Hippocampal formation (tissue), 2 donors: ENCODE results near the gene MBOAT7.
A peak's percentile ranks its signal among the peaks of the same experiment; 100 is the strongest.
"Not testable (repeated sequence)": the region's sequence is repeated elsewhere in the genome, so short reads cannot be mapped to it uniquely, and the experiment has no call there.

ENCODE experiments used
- DNase-seq, 2 donors: peaks; one replicate each; lab custom pipeline; 2025; lab: John Stamatoyannopoulos, UW

Gene MBOAT7

DNA sequence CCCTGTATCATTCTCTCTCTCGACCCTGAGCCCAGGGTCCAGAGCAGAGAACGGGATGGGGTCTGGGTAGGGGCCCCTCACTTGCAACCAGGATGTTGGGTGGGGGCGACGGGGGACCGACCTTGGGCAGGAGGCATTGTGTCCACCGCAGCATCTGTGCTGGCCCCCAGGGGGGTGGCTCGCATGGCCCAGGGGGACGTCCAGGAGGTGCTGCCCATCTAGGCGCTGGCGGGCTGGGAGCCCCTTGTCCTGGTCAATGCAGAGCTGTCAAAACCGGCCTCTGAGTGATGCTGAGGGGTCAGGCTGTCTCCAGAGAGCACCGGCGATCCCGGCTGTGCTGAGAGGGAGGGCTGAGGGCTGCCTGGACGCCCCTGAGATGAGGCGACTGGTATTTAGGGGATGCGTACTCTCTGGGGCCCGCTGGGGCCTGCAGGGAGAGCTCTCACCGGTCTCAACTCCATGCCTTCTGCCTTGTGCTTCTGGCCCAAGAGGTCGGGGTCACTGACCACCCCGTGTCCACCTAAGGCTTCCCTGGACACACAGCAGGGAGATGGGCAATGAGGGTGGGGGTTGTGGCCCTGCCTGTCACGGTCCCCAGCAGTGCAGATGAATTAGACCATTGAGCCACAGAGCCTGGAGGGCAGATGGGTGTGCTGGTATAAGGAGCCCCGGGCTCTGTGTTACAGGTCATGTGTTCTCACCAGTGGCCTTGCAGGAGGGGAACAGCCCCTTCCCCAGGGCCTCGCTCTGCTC lies 19.9 kb upstream of the MBOAT7 start:
- no peak for DNase-seq

DNA sequence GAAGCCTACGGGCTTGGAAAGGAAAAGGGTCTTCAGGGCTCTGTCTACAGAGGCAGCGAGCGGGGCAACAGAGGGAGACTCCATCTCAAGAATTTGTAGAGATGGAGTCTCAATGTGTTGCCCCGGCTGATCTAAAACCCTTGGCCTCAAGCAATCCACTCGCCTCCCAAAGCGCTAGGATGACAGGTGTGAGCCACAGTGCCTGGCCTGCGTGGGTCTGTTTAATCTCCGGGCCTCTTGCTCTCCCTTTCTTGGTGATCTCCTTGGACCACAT lies 19.3 kb upstream of the MBOAT7 start:
- DNase-seq = no peak

DNA sequence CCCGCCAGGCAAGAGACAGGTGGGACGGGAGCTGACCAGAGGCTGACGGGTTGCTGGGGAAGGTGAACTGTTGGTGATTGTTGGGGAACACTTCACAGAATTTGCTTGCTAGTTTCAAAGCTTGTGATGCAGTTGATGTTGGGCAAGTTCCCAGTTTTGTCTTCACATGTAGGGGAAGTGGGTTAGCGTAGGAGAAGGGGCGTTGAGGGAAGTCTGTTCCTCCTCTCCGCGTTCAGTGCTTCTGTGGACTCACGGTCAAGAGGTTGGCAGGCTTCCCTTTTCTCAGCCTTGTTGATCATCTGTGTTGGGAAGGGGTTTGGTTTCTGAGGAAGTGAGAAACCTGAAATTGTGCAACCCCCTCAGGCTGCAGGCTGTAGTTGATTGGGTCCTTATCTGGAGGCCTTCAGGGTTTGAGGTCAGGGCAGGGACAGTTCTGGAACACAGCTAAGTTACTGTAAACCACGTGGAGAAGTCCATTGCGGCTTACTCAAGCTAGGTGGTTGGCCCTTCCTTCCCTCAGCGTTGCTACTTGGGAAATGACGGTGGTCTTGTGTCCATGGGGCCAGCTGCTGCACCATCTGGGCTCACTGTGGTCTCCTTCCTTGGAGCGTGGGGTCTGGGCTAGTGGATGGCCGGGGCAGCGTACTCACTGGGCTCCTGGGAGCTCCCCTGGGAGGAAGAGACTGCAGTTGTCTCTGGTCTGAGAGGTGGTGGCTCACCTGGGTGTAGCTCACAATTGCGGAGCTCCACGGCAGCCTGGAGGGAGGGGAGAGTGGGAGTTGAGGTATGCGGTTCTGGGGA lies 18.8 kb upstream of the MBOAT7 start:
- peak; percentile 48 to 51 for DNase-seq

- DNase-seq = no peak
Observed at GRCh38 chr19:54207676-54207982, 18.2 kb upstream of the MBOAT7 start.

DNA sequence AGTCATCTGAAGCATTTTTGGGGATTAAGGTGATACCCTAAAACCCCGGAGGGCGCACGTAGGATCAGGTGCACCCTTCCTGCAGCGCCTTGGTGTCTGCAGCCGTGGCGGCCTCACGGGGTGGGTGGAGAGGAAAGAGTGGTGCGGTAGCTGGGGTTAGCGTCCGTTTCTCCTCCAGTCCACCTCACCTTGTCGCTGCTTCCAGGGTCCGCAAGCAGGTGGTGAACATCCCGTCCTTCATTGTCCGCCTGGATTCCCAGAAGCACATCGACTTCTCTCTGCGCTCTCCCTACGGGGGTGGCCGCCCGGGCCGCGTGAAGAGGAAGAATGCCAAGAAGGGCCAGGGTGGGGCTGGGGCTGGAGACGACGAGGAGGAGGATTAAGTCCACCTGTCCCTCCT lies 17.8 kb upstream of the MBOAT7 start:
- not testable (repeated sequence) for DNase-seq

DNA sequence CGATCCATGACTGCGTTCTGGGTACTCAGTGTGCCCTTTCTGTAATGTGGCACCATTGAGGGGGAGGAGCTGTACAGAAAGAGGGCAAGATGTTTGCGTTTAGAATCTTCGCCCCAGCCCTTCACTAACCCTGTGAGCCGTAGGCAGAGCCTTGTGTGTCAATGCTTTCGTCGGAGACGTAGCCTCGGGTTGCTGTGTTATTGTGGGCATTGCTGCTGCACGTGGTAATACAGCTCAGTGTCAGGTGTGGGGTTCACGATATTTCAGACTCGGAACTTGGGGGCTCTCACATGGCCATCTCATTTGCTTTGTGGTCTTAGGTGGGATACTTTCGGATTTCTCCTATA lies 17.4 kb upstream of the MBOAT7 start:
- DNase-seq = no peak

GRCh38 chr19:54206030-54206830 lies 16.9 kb upstream of the MBOAT7 start:
- no peak for DNase-seq

- no peak for DNase-seq
Observed at GRCh38 chr19:54204767-54205468, 15.5 kb upstream of the MBOAT7 start.

DNA sequence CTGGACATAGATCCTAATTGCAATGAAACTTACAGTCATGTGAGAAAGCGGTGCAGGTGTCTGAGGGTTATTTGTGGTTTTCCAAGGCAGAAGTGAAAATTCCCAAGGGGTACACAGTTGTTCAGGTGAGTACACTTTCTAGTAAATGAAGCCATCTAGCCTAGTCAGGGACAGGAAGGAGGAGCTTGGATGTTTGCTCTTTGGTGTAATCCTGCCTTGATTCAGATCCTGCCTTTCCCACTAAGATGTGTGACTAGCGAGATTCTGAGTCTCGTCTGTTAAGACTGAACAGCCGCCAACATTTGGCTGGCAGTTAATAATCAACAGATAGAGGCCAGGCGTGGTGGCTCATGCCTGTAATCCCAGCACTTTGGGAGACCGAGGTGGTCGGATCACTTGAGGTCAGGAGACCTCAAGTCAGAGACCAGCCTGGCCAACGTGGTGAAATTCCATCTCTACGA lies 13.8 kb upstream of the MBOAT7 start:
- DNase-seq = no peak

GRCh38 chr19:54201980-54202379 lies 12.6 kb upstream of the MBOAT7 start:
- no peak for DNase-seq

- no peak for DNase-seq
Observed at GRCh38 chr19:54201172-54201701, 11.9 kb upstream of the MBOAT7 start.

GRCh38 chr19:54199401-54199800 lies 10.0 kb upstream of the MBOAT7 start:
- DNase-seq = no peak

DNA sequence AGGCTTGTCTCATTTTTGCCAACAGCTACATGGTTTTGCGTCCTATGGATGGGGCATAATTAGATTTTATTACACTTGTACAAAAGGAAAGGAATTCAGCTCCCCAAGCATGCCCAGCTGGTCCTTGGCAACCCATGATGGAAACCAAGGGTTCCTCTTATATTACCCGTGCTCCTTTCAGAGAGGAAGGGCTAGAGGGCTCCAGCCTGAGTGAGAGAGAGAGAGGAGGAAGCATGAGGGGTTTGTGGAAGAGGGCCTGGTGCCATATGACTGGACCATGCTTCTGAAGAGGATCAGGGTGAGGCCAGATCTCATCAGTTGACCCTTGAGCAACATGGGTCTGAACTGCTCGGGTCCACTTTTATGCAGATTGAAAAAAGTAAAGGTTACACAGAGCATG lies 7.7 kb upstream of the MBOAT7 start:
- no peak for DNase-seq

DNA sequence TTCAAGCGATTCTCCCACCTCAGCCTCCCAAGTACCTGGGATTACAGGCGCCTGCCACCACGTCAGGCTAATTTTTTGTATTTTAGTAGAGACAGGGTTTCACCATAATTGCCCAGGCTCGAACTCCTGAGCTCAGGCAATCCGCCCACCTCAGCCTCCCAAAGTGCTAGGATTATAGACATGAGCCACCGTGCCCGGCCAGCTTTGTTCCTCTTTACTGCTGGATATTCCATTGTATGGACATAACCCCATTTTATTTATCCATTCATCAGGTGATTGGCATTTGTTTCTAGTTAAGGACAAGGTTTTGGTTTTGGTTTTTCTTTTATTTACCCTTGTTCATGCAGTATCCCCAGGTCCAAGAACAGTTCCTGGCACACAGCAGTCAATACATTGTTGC lies 7.2 kb upstream of the MBOAT7 start:
- no peak for DNase-seq

GRCh38 chr19:54194463-54194862 lies 5.1 kb upstream of the MBOAT7 start:
- DNase-seq = not testable (repeated sequence)

- no peak for DNase-seq
Observed at GRCh38 chr19:54193011-54193410, 3.6 kb upstream of the MBOAT7 start.

DNA sequence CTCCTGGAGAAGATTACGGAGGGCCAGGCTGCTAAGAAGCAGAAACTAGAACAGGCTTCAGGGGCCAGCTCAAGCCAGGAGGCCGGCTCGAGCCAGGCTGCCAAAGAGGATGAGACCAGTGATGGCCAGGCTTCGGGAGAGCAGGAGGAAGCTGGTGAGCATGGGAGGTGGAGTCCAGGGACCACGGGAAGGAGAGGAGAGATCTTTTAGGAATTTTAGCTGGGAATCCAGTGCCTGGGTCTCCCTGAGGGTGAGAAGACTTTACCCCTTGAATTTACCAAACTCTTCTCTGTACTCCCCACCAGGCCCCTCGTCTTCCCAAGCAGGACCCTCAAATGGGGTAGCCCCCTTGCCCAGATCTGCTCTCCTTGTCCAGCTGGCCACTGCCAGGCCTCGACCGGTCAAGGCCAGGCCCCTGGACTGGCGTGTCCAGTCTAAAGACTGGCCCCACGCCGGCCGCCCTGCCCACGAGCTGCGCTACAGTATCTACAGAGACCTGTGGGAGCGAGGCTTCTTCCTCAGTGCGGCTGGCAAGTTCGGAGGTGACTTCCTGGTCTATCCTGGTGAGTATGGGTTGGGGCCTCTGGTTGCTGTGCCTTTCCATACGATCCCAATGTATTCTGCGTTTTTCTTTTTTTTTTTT lies 2.6 kb upstream of the MBOAT7 start:
- no peak for DNase-seq

DNA sequence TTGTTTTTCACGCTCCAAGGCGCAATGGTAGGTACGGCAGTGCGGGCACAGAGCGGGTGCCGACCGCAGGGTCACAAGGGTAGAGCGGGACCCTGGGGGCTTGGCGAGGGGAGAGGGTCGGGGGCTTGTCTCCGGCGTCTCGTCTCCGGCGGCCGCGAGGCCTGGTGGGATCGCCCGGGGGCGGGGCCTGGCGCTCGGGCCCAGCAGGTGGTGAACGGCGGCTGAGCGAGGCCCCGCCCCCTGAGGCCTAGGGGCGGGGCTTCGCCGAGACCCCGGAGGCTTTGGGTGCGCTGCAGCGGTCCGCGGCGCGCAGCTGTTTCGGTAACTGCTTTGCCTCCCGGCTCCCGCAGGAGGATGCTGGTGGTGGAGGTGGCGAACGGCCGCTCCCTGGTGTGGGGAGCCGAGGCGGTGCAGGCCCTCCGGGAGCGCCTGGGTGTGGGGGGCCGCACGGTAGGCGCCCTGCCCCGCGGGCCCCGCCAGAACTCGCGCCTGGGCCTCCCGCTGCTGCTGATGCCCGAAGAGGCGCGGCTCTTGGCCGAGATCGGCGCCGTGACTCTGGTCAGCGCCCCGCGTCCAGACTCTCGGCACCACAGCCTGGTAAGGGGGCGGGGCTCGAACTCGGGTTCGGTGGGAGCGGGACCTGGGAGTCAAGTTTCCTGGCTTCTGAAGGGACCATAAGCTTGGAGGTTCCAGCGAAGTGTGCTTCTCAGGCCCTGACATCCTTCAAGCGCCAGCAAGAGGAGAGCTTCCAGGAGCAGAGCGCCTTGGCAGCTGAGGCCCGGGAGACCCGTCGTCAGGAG lies 1.8 kb upstream of the MBOAT7 start, which contains the start of gene TSEN34:
Gene TSEN34 (plus strand): TSS at position 298 of the 800 bp plus-strand sequence. CDS start 57 bp downstream, at position 355.
- peak; percentile 76 to 87 for DNase-seq

DNA sequence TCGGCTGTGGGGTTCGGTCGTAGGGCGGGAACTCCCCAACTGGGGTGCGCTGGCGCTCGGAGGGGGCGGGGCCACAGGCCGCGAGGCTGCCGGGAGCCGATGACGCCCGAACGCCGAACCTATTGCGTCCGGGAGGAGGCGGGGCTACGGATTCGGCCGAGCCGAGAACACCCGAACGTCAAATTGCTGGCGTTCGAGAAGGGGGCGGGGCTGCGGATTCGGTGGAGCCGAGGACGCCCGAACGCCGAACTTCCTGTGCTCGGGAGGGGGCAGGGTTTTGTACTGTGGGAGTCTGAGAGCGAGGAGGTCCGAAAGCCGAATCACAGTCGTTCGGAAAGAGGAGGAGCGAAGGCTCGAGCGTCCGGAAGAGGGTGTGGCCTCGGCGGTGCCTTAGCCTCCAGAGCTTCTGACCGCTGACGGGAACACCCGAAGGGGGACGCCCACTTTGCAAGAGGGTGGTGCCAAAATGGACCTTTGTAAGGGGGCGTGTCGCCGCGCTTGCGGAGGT lies 1.2 kb upstream of the MBOAT7 start:
- DNase-seq = peak; percentile 99 to 100
